ENCODE data around the gene GREB1.

- no peak for TF ChIP-seq CTCF (conservative IDR thresholded peaks at IDR 0.05; ENCODE audit: low read depth, low read length)
- no peak for TF ChIP-seq MAZ (IDR thresholded peaks at IDR 0.05; ENCODE audit: borderline replicate concordance, low read depth, low read length)
- TF ChIP-seq RFX5 (IDR thresholded peaks at IDR 0.05; ENCODE audit: low read depth, low read length): no peak
- no peak for TF ChIP-seq CEBPB (IDR thresholded peaks at IDR 0.05; ENCODE audit: low read depth, low read length)
Observed at GRCh38 chr2:11527001-11527400, 6.8 kb upstream of the GREB1 start.

Measured in IMR-90 (cell line).